Measurements from ENCODE around the gene TMEM201.

Gene TMEM201

GRCh38 chr1:9653491-9654050, 64.9 kb downstream of the TMEM201 start:
- DNase-seq (ENCODE audit: low read depth), result no peak

GRCh38 chr1:9654051-9654833, 65.5 kb downstream of the TMEM201 start:
- DNase-seq (ENCODE audit: low read depth), result no peak

GRCh38 chr1:9654834-9655723, 66.4 kb downstream of the TMEM201 start:
- no peak for DNase-seq (ENCODE audit: low read depth)

- DNase-seq (ENCODE audit: low read depth), result no peak
These were observed 67.1 kb downstream of the TMEM201 start for GRCh38 chr1:9655836-9656235.

GRCh38 chr1:9657521-9658032, 68.9 kb downstream of the TMEM201 start:
- DNase-seq (ENCODE audit: low read depth), result no peak

GRCh38 chr1:9658199-9658598, 69.5 kb downstream of the TMEM201 start:
- no peak for DNase-seq (ENCODE audit: low read depth)

GRCh38 chr1:9659328-9659727, 70.6 kb downstream of the TMEM201 start:
- peak; percentile 26 for DNase-seq (ENCODE audit: low read depth)

GRCh38 chr1:9663257-9663656, 74.5 kb downstream of the TMEM201 start:
- no peak for DNase-seq (ENCODE audit: low read depth)

Measured in GM04504 (cell line).